ENCODE measurements around the gene AFMID.

Gene AFMID

DNA sequence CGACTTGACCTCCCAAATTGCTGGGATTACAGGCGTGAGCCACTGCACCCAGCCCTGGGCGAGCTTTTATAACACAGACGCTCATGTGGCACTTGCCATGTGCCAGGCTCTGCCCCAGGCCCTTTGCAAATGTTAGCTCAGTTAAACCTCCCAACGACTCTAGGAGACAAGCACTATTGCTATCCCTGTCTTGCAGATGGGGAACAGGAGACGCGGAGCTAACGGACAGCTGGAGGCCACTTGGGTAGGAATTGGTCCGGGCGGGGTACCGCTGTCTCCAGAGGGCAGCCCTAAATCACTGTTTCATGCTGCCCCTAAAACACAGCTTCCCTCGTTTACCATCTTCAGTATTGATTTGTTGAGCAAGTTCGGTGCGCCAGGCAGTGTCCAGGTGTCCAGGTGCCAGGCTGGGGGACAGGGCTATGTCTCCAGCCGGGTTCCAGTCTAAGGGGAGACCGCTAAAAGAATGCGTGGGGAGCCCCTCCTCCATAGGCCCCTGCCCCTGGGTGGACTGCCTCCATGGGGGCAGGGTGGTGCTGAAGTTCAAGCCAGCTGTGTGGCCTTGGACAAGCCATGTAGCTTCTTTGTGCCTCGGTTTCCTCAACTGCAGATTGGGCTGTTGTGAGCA, 68.0 kb downstream of the AFMID start:
- no peak for DNase-seq (ENCODE audit: low spot score)

- no peak for DNase-seq (ENCODE audit: low spot score)
These were observed 69.0 kb downstream of the AFMID start for GRCh38 chr17:78255953-78256706.

- no peak for DNase-seq (ENCODE audit: low spot score)
These were observed 69.8 kb downstream of the AFMID start for GRCh38 chr17:78256707-78257591.

All from hematopoietic multipotent progenitor cell treated with erythropoietin and hydrocortisone succinate and interleukin-3 and kit ligand, for 15 days (in vitro differentiated cells).